Smooth muscle cell (in vitro differentiated cells): ENCODE results near the gene THSD4. TPM values are rescaled to one million over a fixed set of nuclear protein-coding genes. Genes with fewer than 3 reads are reported as not detected.

Source experiments
- DNase-seq: peaks from one replicate; lab custom pipeline; 2025; ENCODE audit not compliant: unreplicated experiment; lab: John Stamatoyannopoulos, UW
- H2AFZ ChIP-seq: fragments of 200-600 bp; sonication (generic); 2 replicates; pipeline ENCODE4 v1.6.0; 2016; ENCODE audit warnings: antibody characterized with exemption, low read depth, mild to moderate bottlenecking
- H3F3A ChIP-seq: fragments of 200-600 bp; sonication (generic); 2 replicates; pipeline ENCODE4 v1.6.0; 2017; ENCODE audit warnings: antibody characterized with exemption, low read depth
- H3K27ac ChIP-seq: fragments of 200-600 bp; sonication (generic); 2 replicates; pipeline ENCODE4 v1.5.1; 2016; ENCODE audit warnings: low read depth, mild to moderate bottlenecking
- H3K27me3 ChIP-seq: fragments of 200-600 bp; sonication (generic); 2 replicates; pipeline ENCODE4 v1.6.1; 2016; ENCODE audit warnings: low read depth, mild to moderate bottlenecking
- H3K36me3 ChIP-seq: fragments of 200-600 bp; sonication (generic); 2 replicates; pipeline ENCODE4 v1.5.1; 2016; ENCODE audit warnings: low read depth
- H3K4me1 ChIP-seq: fragments of 200-600 bp; sonication (generic); 2 replicates; pipeline ENCODE4 v1.5.1; 2016; ENCODE audit warnings: low read depth
- H3K4me2 ChIP-seq: fragments of 200-600 bp; sonication (generic); 2 replicates; pipeline ENCODE4 v1.6.0; 2016; ENCODE audit warnings: mild to moderate bottlenecking
- H3K4me3 ChIP-seq: fragments of 200-600 bp; sonication (generic); 2 replicates; pipeline ENCODE4 v1.5.1; 2016; ENCODE audit warnings: mild to moderate bottlenecking
- H3K79me2 ChIP-seq: fragments of 200-600 bp; sonication (generic); 2 replicates; pipeline ENCODE4 v1.6.0; 2016; ENCODE audit warnings: low read depth, mild to moderate bottlenecking
- H3K9ac ChIP-seq: fragments of 200-600 bp; sonication (generic); 2 replicates; pipeline ENCODE4 v1.6.0; 2016; ENCODE audit warnings: low read depth
- H3K9me3 ChIP-seq: fragments of 200-600 bp; sonication (generic); replicated peaks from 2 replicates; pipeline ENCODE4 v1.5.1; 2016; ENCODE audit warnings: low read depth
- H4K20me1 ChIP-seq: fragments of 200-600 bp; sonication (generic); 2 replicates; pipeline ENCODE4 v1.6.0; 2016; ENCODE audit warnings: low read depth
- WGBS: methylation state at CpG from one replicate; pipeline ENCODE4 v1.1.7; 2016; ENCODE audit warnings: low lambda C conversion rate; 5-methylcytosine and 5-hydroxymethylcytosine counted together
- polyA plus RNA-seq: library from polyadenylated mRNA; unstranded; fragments of >200 nt; fragmentation: Nextera tagmentation; extraction: Ambion mirVana; gene quantifications from 2 replicates; pipeline ENCODE4 v1.2.1, GENCODE V29; 2016
- total RNA-seq: library from RNA; depleted of rRNA; stranded (reverse); fragments of >200 nt; gene quantifications from 2 replicates; pipeline ENCODE4 v1.2.3, GENCODE V29; 2014
- TF ChIP-seq, protein P1 (sequence below): fragments of 200-600 bp; sonication (generic); IDR thresholded peaks from 2 replicates; pipeline ENCODE4 v1.5.1; 2017; ENCODE audit warnings: borderline replicate concordance, mild to moderate bottlenecking, antibody characterized with exemption; ENCODE audit not compliant: insufficient read depth, poor library complexity, severe bottlenecking

The THSD4 gene
- total and polyA plus RNA-seq, 2 experiments from 2014 or later = 2.5 to 4.1 TPM

DNA sequence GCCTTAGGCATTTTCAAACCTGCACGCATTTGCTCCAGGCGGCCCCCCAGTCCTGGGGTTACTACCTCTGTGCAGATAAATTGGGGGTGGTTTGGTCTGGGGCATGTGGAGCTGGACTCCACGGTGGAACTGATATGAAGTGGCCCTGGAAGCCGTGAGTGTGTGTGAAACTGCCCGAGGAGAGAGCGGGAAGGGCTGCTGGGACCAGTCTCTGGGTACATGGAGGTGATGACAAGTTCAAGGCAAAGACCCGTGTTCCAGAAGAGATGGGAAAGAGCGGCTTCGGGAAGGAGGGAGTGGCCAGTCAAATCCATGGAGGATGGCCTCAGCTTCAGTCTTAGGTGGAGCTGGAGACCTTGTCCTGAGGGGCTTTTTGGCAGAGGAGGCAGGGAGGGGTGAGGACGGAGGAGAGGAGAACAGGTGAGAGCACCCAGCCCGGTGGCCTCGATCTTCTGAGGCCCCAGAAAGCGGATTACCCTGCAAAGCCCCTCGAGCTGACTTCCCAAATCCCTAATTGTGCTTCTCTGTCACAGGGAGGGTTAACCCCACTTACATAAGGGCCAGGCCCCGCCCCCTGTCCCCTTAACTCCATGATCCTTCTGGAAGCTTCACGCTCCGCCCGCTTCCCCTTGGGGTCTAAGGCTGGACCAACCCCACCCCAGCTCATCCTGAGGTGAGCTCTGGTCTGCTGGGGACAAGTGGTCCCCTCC, 693.2 kb downstream of the THSD4 start:
- H3K79me2 ChIP-seq = no peaks in the 10 kb centered on the region
- TF ChIP-seq, protein P1, sequence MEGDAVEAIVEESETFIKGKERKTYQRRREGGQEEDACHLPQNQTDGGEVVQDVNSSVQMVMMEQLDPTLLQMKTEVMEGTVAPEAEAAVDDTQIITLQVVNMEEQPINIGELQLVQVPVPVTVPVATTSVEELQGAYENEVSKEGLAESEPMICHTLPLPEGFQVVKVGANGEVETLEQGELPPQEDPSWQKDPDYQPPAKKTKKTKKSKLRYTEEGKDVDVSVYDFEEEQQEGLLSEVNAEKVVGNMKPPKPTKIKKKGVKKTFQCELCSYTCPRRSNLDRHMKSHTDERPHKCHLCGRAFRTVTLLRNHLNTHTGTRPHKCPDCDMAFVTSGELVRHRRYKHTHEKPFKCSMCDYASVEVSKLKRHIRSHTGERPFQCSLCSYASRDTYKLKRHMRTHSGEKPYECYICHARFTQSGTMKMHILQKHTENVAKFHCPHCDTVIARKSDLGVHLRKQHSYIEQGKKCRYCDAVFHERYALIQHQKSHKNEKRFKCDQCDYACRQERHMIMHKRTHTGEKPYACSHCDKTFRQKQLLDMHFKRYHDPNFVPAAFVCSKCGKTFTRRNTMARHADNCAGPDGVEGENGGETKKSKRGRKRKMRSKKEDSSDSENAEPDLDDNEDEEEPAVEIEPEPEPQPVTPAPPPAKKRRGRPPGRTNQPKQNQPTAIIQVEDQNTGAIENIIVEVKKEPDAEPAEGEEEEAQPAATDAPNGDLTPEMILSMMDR = no peak
- no peaks in the 10 kb centered on the region for H3K27me3 ChIP-seq
- no peak overlapping the region for H3K9ac ChIP-seq
- H3F3A ChIP-seq = no peaks in the 10 kb centered on the region
- H3K4me1 ChIP-seq = peaks cover 23% of the 10 kb centered on the region
- no peak overlapping the region for H3K4me2 ChIP-seq
- no peaks in the 10 kb centered on the region for H3K36me3 ChIP-seq
- WGBS = 67% methylated on average over 18 of the region's 18 CpGs
- H3K9me3 ChIP-seq = no peaks in the 10 kb centered on the region
- no peak overlapping the region for H3K4me3 ChIP-seq
- no peak overlapping the region for H3K27ac ChIP-seq
- H4K20me1 ChIP-seq = no peaks in the 10 kb centered on the region
- no peak overlapping the region for H2AFZ ChIP-seq
- DNase-seq = no peak

DNA sequence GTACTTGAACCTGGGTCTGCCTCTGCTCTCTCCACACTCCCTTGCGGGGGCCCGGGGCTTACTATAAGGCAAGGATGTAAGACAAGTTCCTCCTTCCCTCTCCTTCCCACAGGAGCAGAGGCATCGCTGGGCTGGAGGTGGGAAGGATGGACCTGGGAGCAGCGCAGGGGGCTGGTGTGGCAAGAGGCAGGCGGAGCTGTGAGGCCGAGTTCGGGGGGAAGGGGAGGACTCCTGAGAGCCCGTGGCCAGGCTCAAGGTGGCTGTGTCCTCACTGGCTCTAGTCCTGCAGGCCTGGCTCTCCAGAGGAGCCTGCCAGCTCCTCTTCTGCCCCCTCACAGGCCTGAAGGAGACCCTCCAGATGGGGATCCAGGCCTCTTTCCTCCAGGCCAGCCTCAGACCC, 694.1 kb downstream of the THSD4 start:
- H3K4me2 ChIP-seq = no peak overlapping the region
- no peaks in the 10 kb centered on the region for H4K20me1 ChIP-seq
- 90% methylated on average over 8 of the region's 8 CpGs for WGBS
- DNase-seq = no peak
- no peaks in the 10 kb centered on the region for H3K79me2 ChIP-seq
- H3K9ac ChIP-seq = no peak overlapping the region
- no peaks in the 10 kb centered on the region for H3F3A ChIP-seq
- no peaks in the 10 kb centered on the region for H3K9me3 ChIP-seq
- H2AFZ ChIP-seq = no peak overlapping the region
- no peaks in the 10 kb centered on the region for H3K27me3 ChIP-seq
- H3K4me3 ChIP-seq = no peak overlapping the region
- peaks cover 23% of the 10 kb centered on the region for H3K4me1 ChIP-seq
- H3K27ac ChIP-seq = no peak overlapping the region
- TF ChIP-seq, protein P1 = no peak
- H3K36me3 ChIP-seq = no peaks in the 10 kb centered on the region

DNA sequence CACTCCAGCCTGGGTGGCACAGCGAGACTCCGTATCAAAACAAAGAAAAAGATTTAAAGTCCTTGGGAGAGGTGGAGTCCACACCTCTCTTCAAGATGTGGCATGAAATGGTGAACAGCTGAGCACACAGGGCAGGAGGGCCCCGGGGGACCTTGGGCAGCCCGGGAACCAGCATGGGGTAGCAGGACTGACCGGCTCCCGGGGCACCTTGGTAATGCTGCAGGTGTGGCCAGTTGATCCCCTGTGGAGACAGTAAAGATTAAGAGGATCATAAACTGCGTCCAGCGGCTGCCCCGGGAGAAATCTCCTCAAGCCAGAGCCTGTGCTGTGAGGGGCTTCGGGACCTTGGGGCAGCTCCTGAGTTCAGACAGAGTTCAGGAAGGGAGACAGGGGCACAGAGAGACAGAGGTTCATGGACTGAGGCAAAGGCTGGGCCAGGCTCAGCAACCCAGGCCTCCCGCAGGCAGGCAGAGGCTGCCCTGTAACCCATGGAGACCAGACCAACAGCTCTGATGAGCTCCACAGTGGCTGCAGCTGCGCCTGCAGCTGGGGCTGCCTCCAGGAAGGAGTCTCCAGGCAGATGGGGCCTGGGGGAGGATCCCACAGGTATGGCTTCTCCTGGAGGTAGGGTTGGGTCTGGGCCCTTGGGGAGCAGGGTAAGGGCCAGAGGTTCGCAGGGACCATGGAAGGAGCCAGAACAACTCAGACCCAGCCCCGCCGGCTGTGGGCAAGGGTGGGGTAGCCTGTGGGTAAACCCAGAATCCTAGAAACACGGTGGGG, 695.2 kb downstream of the THSD4 start, which contains the start of gene NR2E3:
NR2E3 (plus strand) TSS at position 299 of the 780 bp plus-strand sequence; CDS start at position 489, 190 bp downstream.
- Histone ChIP-seq H3K4me2 (no peak within 1 kb of the TSS), H3K4me3 (no peak within 1 kb of the TSS), H3K27ac (no peak within 1 kb of the TSS), H2AFZ (no peak within 1 kb of the TSS), H4K20me1 (no peaks in the 10 kb centered on the region), H3K79me2 (no peaks in the 10 kb centered on the region), H3K9ac (no peak within 1 kb of the TSS), H3K4me1 (peaks cover 23% of the 10 kb centered on the region), H3F3A (no peaks in the 10 kb centered on the region), H3K27me3 (no peaks in the 10 kb centered on the region), H3K9me3 (no peaks in the 10 kb centered on the region), H3K36me3 (no peaks in the 10 kb centered on the region)
- WGBS = 81% methylated on average over 16 of the region's 16 CpGs
- DNase-seq = no peak
- TF ChIP-seq, protein P1 = no peak
